HG02852 (cell line): ENCODE results near the gene FXN.
A peak's percentile ranks its signal among the peaks of the same experiment; 100 is the strongest.
"Not testable (repeated sequence)": the region's sequence is repeated elsewhere in the genome, so short reads cannot be mapped to it uniquely, and the experiment has no call there.

Experiments used
- ATAC-seq: cut with Tn5 transposase; IDR thresholded peaks from one replicate; pipeline ENCODE4 v1.9.1; 2021; ENCODE audit warnings: mild to moderate bottlenecking, moderate library complexity; ENCODE audit not compliant: unreplicated experiment

The FXN gene

DNA sequence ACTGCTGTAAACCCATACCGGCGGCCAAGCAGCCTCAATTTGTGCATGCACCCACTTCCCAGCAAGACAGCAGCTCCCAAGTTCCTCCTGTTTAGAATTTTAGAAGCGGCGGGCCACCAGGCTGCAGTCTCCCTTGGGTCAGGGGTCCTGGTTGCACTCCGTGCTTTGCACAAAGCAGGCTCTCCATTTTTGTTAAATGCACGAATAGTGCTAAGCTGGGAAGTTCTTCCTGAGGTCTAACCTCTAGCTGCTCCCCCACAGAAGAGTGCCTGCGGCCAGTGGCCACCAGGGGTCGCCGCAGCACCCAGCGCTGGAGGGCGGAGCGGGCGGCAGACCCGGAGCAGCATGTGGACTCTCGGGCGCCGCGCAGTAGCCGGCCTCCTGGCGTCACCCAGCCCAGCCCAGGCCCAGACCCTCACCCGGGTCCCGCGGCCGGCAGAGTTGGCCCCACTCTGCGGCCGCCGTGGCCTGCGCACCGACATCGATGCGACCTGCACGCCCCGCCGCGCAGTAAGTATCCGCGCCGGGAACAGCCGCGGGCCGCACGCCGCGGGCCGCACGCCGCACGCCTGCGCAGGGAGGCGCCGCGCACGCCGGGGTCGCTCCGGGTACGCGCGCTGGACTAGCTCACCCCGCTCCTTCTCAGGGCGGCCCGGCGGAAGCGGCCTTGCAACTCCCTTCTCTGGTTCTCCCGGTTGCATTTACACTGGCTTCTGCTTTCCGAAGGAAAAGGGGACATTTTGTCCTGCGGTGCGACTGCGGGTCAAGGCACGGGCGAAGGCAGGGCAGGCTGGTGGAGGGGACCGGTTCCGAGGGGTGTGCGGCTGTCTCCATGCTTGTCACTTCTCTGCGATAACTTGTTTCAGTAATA lies at the start of gene FXN:
Gene FXN (plus strand): TSS at position 315 of the 871 bp plus-strand sequence. CDS start 31 bp downstream, at position 346.
- peak; percentile 91 for ATAC-seq

DNA sequence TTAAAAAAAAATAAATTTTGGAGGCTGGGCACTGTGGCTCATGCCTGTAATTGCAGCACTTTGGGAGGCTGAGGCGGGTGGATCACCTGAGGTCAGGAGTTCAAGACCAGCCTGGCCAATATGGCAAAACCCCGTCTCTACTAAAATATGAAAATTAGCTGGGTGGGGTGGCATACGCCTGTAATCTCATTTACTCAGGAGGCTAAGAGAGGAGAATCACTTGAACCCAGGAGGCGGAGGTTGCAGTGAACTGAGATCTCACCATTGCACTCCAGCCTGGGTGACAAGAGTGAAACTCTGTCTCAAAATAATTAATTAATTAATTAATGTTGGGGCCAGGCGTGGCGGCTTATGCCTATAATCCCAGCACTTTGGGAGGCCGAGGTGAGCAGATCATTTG lies 48.6 kb upstream of the FXN start:
- not testable (repeated sequence) for ATAC-seq

GRCh38 chr9:68991457-68991856 lies 44.1 kb upstream of the FXN start:
- no peak for ATAC-seq

- ATAC-seq, result no peak
Observed at GRCh38 chr9:68995776-68996175, 39.8 kb upstream of the FXN start.

DNA sequence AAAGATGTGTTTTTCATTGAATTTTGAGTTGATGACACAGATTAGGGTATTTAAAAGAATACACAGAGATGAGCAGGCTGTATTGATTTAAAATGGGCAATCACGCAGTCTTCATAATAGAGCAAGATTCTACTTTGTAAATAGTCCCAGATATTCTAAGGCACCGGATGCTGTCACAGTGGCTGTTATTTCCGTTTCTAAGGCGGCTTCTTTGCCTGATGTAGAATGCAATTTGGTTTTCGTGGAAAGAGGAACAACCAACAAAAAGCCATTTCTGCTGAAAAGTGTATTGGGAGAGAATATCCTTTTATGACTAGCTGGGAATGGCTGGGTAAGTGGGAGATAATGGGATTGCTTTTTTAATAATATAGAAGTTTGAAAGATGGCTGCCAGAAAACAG lies 39.1 kb upstream of the FXN start:
- no peak for ATAC-seq

DNA sequence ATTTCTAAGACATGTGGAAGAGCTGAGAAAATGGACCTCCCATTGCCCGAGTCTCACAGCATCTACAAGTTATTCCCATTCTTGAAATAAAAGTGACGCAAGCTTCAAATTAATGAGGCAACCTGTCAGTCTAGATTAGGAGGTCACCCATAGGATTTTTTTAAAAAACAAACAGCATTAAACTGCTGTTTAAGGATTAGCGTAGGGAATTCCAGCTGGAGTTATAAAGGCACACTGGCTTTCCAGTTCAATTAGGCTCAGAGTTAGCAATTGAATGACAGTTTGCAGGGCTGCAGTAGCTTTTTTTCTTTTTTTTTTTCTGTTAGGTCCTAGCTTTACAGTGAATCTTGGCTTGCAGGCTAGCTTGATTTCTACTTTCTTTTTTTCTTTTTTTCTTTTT lies 37.9 kb upstream of the FXN start:
- ATAC-seq, result no peak

GRCh38 chr9:68998385-68998784 lies 37.2 kb upstream of the FXN start:
- no peak for ATAC-seq

- ATAC-seq, result no peak
Observed at GRCh38 chr9:68998812-68999211, 36.7 kb upstream of the FXN start.

DNA sequence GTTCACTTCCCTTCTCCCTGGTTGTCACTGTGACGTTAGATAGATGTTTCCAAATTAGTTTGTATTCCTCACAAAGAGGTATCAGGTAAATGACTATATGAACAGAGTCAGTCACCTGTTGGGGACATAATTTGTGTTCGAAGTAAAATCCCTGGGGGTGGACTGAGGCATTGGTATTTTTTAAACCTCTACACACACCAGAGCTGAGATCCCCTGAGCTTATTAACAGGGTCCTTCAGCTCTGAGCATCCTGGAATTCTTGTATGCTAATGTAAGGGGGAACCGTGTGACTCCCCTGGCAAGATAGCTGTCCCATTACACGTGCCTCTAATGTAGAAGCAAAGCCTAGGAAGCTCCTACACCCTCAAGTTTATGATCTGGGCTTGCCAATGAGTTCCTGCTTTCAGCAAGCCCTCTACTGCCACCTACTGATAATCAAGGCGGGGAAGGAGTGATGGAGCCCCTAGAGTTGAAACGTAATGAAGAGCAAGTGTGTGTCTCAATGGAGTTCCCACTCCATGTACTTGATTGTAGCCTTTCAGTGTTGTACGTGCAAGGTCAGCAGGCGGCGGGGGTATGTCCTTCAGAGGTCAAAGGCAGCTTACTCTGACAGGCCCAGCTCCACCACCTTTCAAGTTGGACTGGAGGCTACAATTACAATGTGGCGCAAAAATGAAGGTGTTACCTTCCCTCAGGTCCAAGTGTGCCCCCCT lies 36.0 kb upstream of the FXN start:
- ATAC-seq, result peak; percentile 85

DNA sequence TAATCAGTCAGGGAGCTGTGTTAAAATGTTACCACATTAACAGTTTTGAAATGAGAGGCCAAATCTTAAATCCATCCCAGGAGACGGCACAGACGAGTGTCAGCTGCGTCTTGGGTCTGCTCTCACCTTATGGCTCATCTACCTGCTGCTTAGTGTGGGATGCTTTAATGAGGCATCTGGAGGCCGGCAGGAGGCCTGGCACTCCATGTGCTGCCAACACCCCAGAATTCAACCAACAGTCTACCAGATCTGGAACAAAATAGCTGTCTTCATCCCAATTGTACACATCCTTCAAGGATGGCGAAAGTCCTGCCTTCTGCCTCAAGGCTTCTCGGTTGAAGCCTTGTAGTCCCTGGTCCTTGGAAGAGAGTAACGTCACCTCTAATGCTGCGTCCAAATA lies 33.6 kb upstream of the FXN start:
- no peak for ATAC-seq

DNA sequence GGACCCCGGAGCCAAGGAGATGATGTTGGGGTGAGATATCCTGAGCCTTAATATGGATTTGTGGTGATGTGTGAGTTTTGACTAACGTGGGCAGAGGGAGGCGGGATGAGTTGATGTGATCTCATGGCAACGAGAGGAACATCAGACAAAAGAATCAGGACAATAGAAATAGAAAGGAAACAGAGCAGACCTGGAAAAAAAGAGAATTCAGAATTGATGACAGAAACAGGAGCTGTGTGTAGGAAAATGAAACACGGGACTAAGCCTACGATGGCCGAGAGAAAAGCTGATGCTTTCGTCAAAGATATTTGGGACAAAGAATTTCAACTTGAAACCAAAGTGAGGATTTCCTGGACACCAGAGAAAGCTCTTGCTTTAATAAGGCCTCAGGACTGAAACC lies 32.5 kb upstream of the FXN start:
- no peak for ATAC-seq

DNA sequence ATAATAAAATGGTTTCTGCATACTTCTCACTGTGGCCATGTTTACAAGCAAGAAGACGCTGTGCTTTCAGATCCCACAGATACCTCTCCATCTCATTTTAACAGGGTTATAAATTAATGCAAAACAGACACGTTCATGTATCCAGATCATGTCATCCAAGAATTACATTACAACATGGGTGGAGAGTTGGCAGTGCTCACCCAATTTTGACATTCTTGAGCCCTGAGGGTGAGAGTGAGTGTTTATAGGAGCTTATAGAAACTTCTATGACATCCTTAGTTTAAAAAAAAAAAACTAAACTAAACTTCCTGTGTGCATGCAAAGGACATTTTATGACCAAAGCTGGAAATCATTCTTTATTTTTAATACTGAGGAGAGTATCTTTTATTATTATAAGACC lies 30.7 kb upstream of the FXN start:
- no peak for ATAC-seq

GRCh38 chr9:69009708-69010107 lies 25.8 kb upstream of the FXN start:
- no peak for ATAC-seq

GRCh38 chr9:69012696-69013381 lies 22.7 kb upstream of the FXN start:
- ATAC-seq, result no peak

DNA sequence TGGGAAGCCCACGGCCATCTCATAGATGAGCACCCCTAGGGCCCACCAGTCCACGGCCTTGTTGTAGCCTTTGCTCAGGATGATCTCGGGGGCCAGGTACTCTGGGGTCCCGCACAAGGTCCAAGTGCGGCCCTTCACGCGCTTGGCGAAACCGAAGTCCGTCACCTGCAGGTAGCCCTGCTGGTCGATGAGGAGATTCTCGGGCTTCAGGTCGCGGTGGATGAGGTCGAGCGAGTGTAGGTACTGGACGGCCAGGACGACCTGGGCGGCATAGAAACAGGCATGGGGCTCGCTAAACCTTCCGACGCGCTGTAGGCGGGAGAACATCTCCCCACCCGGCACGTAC lies 22.2 kb upstream of the FXN start:
- ATAC-seq, result no peak

DNA sequence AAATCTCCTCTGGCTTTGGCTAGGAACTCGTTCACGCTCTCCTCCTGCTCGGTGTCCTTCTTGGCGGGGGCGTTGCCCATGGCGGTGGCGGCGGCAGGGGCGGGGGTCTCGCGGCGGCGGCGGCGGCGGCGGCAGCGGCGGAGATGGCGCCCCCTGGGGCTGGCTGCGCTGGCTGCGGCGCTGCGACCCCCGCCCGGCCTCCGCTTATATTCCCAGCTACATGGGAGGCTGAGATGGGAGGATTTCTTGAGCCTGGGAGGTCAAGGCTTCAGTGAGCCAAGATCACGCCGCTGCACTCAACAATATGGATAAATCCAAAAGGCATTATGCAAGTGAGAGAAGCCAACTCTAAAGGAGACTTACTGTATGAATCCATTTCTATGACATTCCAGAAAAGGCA lies 21.5 kb upstream of the FXN start, which contains the start of gene PRKACG:
Gene PRKACG (minus strand): TSS at position 101 of the 400 bp plus-strand sequence. CDS start 21 bp downstream, at position 80.
- no peak for ATAC-seq

DNA sequence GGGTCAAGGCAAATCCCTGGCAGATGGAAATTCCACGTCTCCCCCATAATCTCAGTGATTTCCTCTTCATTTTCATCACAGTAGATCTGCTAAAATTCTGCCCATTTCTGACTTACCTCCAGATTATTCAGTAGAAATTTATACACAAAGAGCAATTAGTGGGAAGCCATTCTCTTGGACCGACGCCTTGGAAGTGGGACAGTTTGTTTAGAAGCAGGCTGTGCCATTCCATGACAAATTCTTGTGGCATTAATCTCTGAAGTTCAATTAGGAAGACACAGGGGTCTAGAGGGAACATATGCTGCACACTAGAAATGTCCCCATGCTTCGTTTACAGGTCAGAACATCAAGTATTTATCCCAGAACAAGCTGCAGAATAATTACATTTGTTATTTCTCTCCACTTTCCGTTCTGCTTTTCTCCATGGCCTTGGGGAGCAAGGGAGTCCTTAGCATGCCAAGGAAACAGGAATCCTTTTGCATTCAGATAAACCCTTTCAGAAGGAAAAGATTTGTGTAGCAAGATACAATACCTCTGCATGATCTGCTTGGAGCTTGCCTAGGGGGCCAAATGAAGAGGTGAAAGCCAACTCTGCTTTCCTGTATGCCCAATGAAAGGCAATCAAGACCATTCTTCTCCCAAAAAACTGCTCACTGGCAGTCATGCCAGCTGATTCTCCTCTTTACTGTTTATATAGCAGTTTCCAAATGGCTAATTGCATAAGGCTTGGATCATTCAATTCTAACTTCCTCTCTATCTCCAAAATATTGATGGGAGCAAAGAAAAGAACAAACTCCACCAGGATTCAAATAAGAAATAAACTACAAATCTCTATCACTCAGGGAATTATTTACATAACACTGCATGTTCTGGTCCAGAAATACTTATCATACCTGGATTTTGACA lies 19.1 kb upstream of the FXN start:
- no peak for ATAC-seq

DNA sequence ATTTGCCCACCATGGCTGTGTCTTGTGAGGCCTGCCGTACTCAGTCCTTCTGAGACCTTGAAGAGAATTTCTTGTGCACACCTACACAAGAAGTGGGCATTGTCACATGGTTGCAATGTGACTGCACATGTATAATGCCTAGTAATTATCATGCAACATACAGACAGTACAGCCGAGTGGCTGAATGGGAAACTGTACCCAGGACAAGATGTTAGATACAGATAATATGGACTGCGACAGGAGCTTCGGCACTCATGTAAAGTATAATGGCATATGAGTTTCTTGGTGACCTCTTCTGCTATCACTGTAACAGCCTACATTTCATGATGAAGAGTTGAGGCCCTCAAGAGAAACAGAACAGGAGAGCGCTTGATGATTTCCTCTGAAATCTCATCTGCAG lies 16.8 kb upstream of the FXN start:
- ATAC-seq, result no peak

GRCh38 chr9:69019808-69020207 lies 15.7 kb upstream of the FXN start:
- no peak for ATAC-seq

GRCh38 chr9:69020301-69021145 lies 15.0 kb upstream of the FXN start:
- ATAC-seq, result no peak
